CD4-positive, alpha-beta T cell (primary cell): ENCODE data around the gene CLEC1B. TPM values are rescaled to one million over a fixed set of nuclear protein-coding genes. Genes with fewer than 3 reads are reported as not detected.

Source experiments
- ATAC-seq: fragments of 200-7000 bp; cut with Tn5 transposase; one replicate; pipeline ENCODE4 v1.10.0; 2022; ENCODE audit warnings: mild to moderate bottlenecking; ENCODE audit not compliant: poor library complexity
- CTCF ChIA-PET: fragments of 350-600 bp; sonication (Branson Sonifier 250); formaldehyde crosslinking; loops from one replicate; lab custom pipeline; 2021; ENCODE audit warnings: antibody characterized with exemption, inconsistent platforms; lab: Charles Lee
- POLR2A ChIA-PET: fragments of 350-600 bp; sonication (Branson Sonifier 250); formaldehyde crosslinking; loops from one replicate; lab custom pipeline; 2021; ENCODE audit warnings: antibody characterized with exemption, inconsistent platforms; lab: Charles Lee
- DNase-seq, 14 experiments: peaks; one replicate each; pipeline ENCODE4 v3.0.0-alpha.2; 2013 to 2020; ENCODE audit warnings: mixed read lengths in 2 of 14
- H3K27ac ChIP-seq, 2 donors: one replicate each; pipeline versions ENCODE4 v1.5.1 to v1.7.0; 2013; ENCODE audit warnings: low read length in 2 of 2, low read depth in 1 of 2, mild to moderate bottlenecking in 1 of 2
- H3K27me3 ChIP-seq, 2 experiments: 1 replicate in 1 of 2; 2 replicates in 1 of 2; pipeline versions ENCODE4 v1.6.1 to v1.7.0; 2013; ENCODE audit warnings: low read length in 2 of 2, control low read depth in 1 of 2, mild to moderate bottlenecking in 1 of 2, moderate library complexity in 1 of 2; ENCODE audit not compliant: insufficient read depth in 2 of 2, control insufficient read depth in 1 of 2
- H3K36me3 ChIP-seq: one replicate; pipeline ENCODE4 v1.6.1; 2013; ENCODE audit warnings: low read length, control low read depth; ENCODE audit not compliant: insufficient read depth
- H3K4me1 ChIP-seq: one replicate; pipeline ENCODE4 v1.6.1; 2013; ENCODE audit warnings: low read length, control low read depth; ENCODE audit not compliant: insufficient read depth
- H3K4me3 ChIP-seq: one replicate; pipeline ENCODE4 v1.5.1; 2013; ENCODE audit warnings: mild to moderate bottlenecking, low read length, moderate library complexity
- H3K9me3 ChIP-seq, 2 experiments: 1 replicate in 1 of 2; 2 replicates in 1 of 2; pipeline versions ENCODE4 v1.6.1 to v1.7.0; 2013; ENCODE audit warnings: low read length in 2 of 2, mild to moderate bottlenecking in 2 of 2, control low read depth in 1 of 2, moderate library complexity in 1 of 2; ENCODE audit not compliant: control insufficient read depth in 1 of 2, insufficient read depth in 1 of 2
- H3K27ac Mint-ChIP-seq: one replicate; pipeline ENCODE4 v1.8.0; 2020; ENCODE audit warnings: mixed read lengths
- H3K27me3 Mint-ChIP-seq: one replicate; pipeline ENCODE4 v1.8.0; 2021; ENCODE audit warnings: mixed read lengths
- H3K36me3 Mint-ChIP-seq: one replicate; pipeline ENCODE4 v1.8.0; 2021; ENCODE audit warnings: low read depth, mixed read lengths
- H3K4me1 Mint-ChIP-seq: one replicate; pipeline ENCODE4 v1.8.0; 2021; ENCODE audit warnings: low read depth, mixed read lengths
- H3K4me3 Mint-ChIP-seq: one replicate; pipeline ENCODE4 v1.8.0; 2020; ENCODE audit warnings: mild to moderate bottlenecking, mixed read lengths
- H3K9me3 Mint-ChIP-seq: one replicate; pipeline ENCODE4 v1.8.0; 2020; ENCODE audit warnings: mixed read lengths
- CTCF ChIP-seq: fragments of 200-600 bp; IDR thresholded peaks from one replicate; pipeline ENCODE4 v1.8.0; 2022; ENCODE audit warnings: antibody characterized with exemption, mild to moderate bottlenecking
- intact Hi-C, 2 experiments: fragments of 100-400 bp; cut with DNase I in 1 of 2; cut with micrococcal nuclease in 1 of 2; formaldehyde crosslinking; loops; one replicate each; pipeline versions ENCODE4 v1.15.1 to v1.9.0; 2023 to 2025; cut with DNase I, micrococcal nuclease
- total RNA-seq, 174 experiments: library from RNA in 2 of 174; stranded (reverse) in 2 of 174; gene quantifications; one replicate each; pipeline ENCODE4 v1.2.3 and lab custom pipeline; 2021 to 2026

Gene CLEC1B
- total RNA-seq, 2 experiments from 2014 or later = not detected

GRCh38 chr12:9973949-9974348, 25.0 kb downstream of the CLEC1B start:
- Mint-ChIP-seq H3K4me3 (no peak overlapping the region), H3K27ac (no peak overlapping the region), H3K27me3 (peaks cover 7% of the 10 kb centered on the region), H3K9me3 (peaks cover 3% of the 10 kb centered on the region), H3K36me3 (no peaks in the 10 kb centered on the region), H3K4me1 (no peaks in the 10 kb centered on the region)
- H3K27ac ChIP-seq = no peak overlapping the region
- no peaks in the 10 kb centered on the region for H3K27me3 ChIP-seq
- intact Hi-C loops = no loop called here
- ChIA-PET CTCF (no interaction called here), POLR2A (no interaction called here)
- TF ChIP-seq CTCF = no peak
- no peaks in the 10 kb centered on the region for H3K4me1 ChIP-seq
- ATAC-seq = no peak
- H3K4me3 ChIP-seq = no peak overlapping the region
- DNase-seq = peak in 1 of 14 experiments; percentile 12
- no peaks in the 10 kb centered on the region for H3K36me3 ChIP-seq
- H3K9me3 ChIP-seq = no peaks in the 10 kb centered on the region

- TF ChIP-seq CTCF = no peak
- Histone ChIP-seq H3K27me3 (no peaks in the 10 kb centered on the region), H3K4me3 (peak within 1 kb of the TSS; percentile 8), H3K27ac (no peak within 1 kb of the TSS), H3K4me1 (no peaks in the 10 kb centered on the region), H3K9me3 (no peaks in the 10 kb centered on the region), H3K36me3 (no peaks in the 10 kb centered on the region)
- ChIA-PET CTCF (no interaction called here), POLR2A (interaction anchor here (1.5 kb wide), 1 partner anchor 64 kb away, joined by 3 read pairs; no protein-coding TSS in a partner anchor)
- no peak within 1 kb of the TSS for H3K4me3 Mint-ChIP-seq
- no peaks in the 10 kb centered on the region for H3K4me1 Mint-ChIP-seq
- peaks cover 7% of the 10 kb centered on the region for H3K27me3 Mint-ChIP-seq
- H3K36me3 Mint-ChIP-seq = no peaks in the 10 kb centered on the region
- no peaks in the 10 kb centered on the region for H3K9me3 Mint-ChIP-seq
- DNase-seq (no peak), ATAC-seq (no peak)
- H3K27ac Mint-ChIP-seq = no peak within 1 kb of the TSS
- intact Hi-C loops = no loop called here
These were observed 27.7 kb downstream of the CLEC1B start, which contains the start of gene CLEC12A for GRCh38 chr12:9971181-9971580. CLEC12A (plus strand) TSS chr12:9971409; CDS start chr12:9971597, 188 bp downstream.

- no peak overlapping the region for H3K4me3 ChIP-seq
These were observed 29.2 kb downstream of the CLEC1B start for GRCh38 chr12:9969673-9970072.

More at GRCh38 chr12:9969673-9970072, 29.2 kb downstream of the CLEC1B start:
- intact Hi-C loops = no loop called here
- Mint-ChIP-seq H3K4me1 (no peaks in the 10 kb centered on the region), H3K4me3 (no peak overlapping the region), H3K27ac (no peak overlapping the region), H3K9me3 (no peaks in the 10 kb centered on the region), H3K27me3 (no peaks in the 10 kb centered on the region), H3K36me3 (no peaks in the 10 kb centered on the region)
- ChIA-PET CTCF (no interaction called here), POLR2A (no interaction called here)
- Histone ChIP-seq H3K27ac (no peak overlapping the region), H3K27me3 (no peaks in the 10 kb centered on the region), H3K4me1 (no peaks in the 10 kb centered on the region), H3K36me3 (no peaks in the 10 kb centered on the region), H3K9me3 (no peaks in the 10 kb centered on the region)
- ATAC-seq (no peak), DNase-seq (no peak)
- no peak for TF ChIP-seq CTCF
